Neural progenitor cell (in vitro differentiated cells): ENCODE measurements around the gene NAPB.

ENCODE experiments used
- EZH2 ChIP-seq: fragments of 200-600 bp; sonication (generic); IDR thresholded peaks from 2 replicates; pipeline ENCODE4 v1.6.1; 2017; ENCODE audit warnings: antibody characterized with exemption, mild to moderate bottlenecking, moderate library complexity
- EZH2phosphoT487 ChIP-seq: fragments of 200-600 bp; sonication (generic); IDR thresholded peaks from 2 replicates; pipeline ENCODE4 v1.6.1; 2017; ENCODE audit warnings: antibody characterized with exemption
- TF ChIP-seq, protein P1 (sequence below): fragments of 200-600 bp; sonication (generic); IDR thresholded peaks from 2 replicates; pipeline ENCODE4 v1.5.1; 2017; ENCODE audit warnings: antibody characterized with exemption, mild to moderate bottlenecking

DNA sequence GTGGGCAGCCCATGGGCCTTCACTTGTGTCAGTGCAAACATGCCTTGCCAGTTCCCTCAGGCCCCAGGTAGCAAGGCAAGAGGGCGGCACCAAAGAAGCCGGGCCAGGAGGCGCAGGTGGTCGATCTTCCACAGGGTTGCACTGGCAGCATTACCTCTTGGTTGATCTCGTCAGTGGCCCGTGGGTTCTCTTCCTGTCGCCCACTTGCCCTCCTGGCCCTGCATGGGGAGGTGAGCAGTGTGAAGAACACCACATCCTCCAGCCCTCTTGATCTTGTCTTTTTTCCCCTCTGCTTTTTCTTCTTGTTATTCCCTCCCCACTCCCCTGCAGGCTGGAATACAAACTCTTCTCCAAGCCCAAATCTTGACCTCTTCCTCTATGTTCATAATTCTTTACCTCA lies 34.4 kb upstream of the NAPB start:
- TF ChIP-seq, protein P1, sequence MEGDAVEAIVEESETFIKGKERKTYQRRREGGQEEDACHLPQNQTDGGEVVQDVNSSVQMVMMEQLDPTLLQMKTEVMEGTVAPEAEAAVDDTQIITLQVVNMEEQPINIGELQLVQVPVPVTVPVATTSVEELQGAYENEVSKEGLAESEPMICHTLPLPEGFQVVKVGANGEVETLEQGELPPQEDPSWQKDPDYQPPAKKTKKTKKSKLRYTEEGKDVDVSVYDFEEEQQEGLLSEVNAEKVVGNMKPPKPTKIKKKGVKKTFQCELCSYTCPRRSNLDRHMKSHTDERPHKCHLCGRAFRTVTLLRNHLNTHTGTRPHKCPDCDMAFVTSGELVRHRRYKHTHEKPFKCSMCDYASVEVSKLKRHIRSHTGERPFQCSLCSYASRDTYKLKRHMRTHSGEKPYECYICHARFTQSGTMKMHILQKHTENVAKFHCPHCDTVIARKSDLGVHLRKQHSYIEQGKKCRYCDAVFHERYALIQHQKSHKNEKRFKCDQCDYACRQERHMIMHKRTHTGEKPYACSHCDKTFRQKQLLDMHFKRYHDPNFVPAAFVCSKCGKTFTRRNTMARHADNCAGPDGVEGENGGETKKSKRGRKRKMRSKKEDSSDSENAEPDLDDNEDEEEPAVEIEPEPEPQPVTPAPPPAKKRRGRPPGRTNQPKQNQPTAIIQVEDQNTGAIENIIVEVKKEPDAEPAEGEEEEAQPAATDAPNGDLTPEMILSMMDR = no peak
- TF ChIP-seq EZH2 (no peak), EZH2phosphoT487 (no peak)
